ENCODE results near the gene USP16.

USP16 gene

GRCh38 chr21:29025328-29025713 lies 853 bp downstream of the USP16 start:
- H3K9me3 ChIP-seq (ENCODE audit: insufficient read depth, low read length, severe bottlenecking) = no peaks in the 10 kb centered on the region
- H3K4me1 ChIP-seq (ENCODE audit: insufficient read depth, low read length) = peaks cover 33% of the 10 kb centered on the region
- H2AFZ ChIP-seq (ENCODE audit: low read depth, low read length) = peak overlapping the region; percentile 92
- H4K20me1 ChIP-seq (ENCODE audit: insufficient read depth, low read length) = peaks cover 7% of the 10 kb centered on the region; the same call in 1 of the 2 replicates
- H3K4me3 ChIP-seq (ENCODE audit: low read depth in 1 of 2, low read length in 2 of 2) = peak overlapping the region; percentile 69 to 82
- H3K27ac ChIP-seq (ENCODE audit: low read length) = peak overlapping the region; percentile 99
- H3K4me2 ChIP-seq (ENCODE audit: insufficient read depth, low read length) = peak overlapping the region; percentile 86
- H3K79me2 ChIP-seq (ENCODE audit: insufficient read depth, low read length) = peaks cover 50% of the 10 kb centered on the region
- H3K36me3 ChIP-seq (ENCODE audit: insufficient read depth, low read length) = peaks cover 20% of the 10 kb centered on the region; the same call in 1 of the 2 replicates
- H3K27me3 ChIP-seq (ENCODE audit: insufficient read depth, low read length, poor library complexity) = no peaks in the 10 kb centered on the region
- ATAC-seq (ENCODE audit: insufficient read depth, low read depth) (no peak), DNase-seq (no peak)
- TF ChIP-seq EZH2 (IDR thresholded peaks at IDR 0.05; ENCODE audit: borderline replicate concordance, low read depth, low read length, severe bottlenecking) (no peak), CTCF (IDR thresholded peaks at IDR 0.05; ENCODE audit: borderline replicate concordance, extremely low read depth, low read length, poor library complexity, severe bottlenecking) (peak; percentile 4)
- H3K9ac ChIP-seq (ENCODE audit: low read depth, low read length) = peak overlapping the region; percentile 78

- no peak overlapping the region for H3K9ac ChIP-seq (ENCODE audit: low read depth, low read length)
- H3K27ac ChIP-seq (ENCODE audit: low read length) = no peak overlapping the region
- TF ChIP-seq CTCF (IDR thresholded peaks at IDR 0.05; ENCODE audit: borderline replicate concordance, extremely low read depth, low read length, poor library complexity, severe bottlenecking) = no peak
- H3K27me3 ChIP-seq (ENCODE audit: insufficient read depth, low read length, poor library complexity) = no peaks in the 10 kb centered on the region
- peaks cover 19% of the 10 kb centered on the region for H3K4me1 ChIP-seq (ENCODE audit: insufficient read depth, low read length)
- peaks cover 7% of the 10 kb centered on the region; the same call in 1 of the 2 replicates for H4K20me1 ChIP-seq (ENCODE audit: insufficient read depth, low read length)
- peaks cover 77% of the 10 kb centered on the region for H3K79me2 ChIP-seq (ENCODE audit: insufficient read depth, low read length)
- H2AFZ ChIP-seq (ENCODE audit: low read depth, low read length) = no peak overlapping the region
- no peak overlapping the region for H3K4me2 ChIP-seq (ENCODE audit: insufficient read depth, low read length)
- H3K36me3 ChIP-seq (ENCODE audit: insufficient read depth, low read length) = peaks cover 53% of the 10 kb centered on the region
- ATAC-seq (ENCODE audit: insufficient read depth, low read depth) (no peak), DNase-seq (no peak)
- H3K4me3 ChIP-seq (ENCODE audit: low read depth in 1 of 2, low read length in 2 of 2) = no peak overlapping the region
- no peaks in the 10 kb centered on the region for H3K9me3 ChIP-seq (ENCODE audit: insufficient read depth, low read length, severe bottlenecking)
Measured at GRCh38 chr21:29029524-29029923, 5.1 kb downstream of the USP16 start.

GRCh38 chr21:29030909-29031308 lies 6.4 kb downstream of the USP16 start:
- ATAC-seq (ENCODE audit: insufficient read depth, low read depth) = no peak
- H3K79me2 ChIP-seq (ENCODE audit: insufficient read depth, low read length) = peaks cover 65% of the 10 kb centered on the region
- DNase-seq = no peak

More at GRCh38 chr21:29030909-29031308, 6.4 kb downstream of the USP16 start:
- peaks cover 12% of the 10 kb centered on the region for H3K4me1 ChIP-seq (ENCODE audit: insufficient read depth, low read length)
- H3K4me2 ChIP-seq (ENCODE audit: insufficient read depth, low read length) = no peak overlapping the region
- H3K9me3 ChIP-seq (ENCODE audit: insufficient read depth, low read length, severe bottlenecking) = no peaks in the 10 kb centered on the region
- TF ChIP-seq CTCF (IDR thresholded peaks at IDR 0.05; ENCODE audit: borderline replicate concordance, extremely low read depth, low read length, poor library complexity, severe bottlenecking) (no peak), EZH2 (IDR thresholded peaks at IDR 0.05; ENCODE audit: borderline replicate concordance, low read depth, low read length, severe bottlenecking) (no peak)
- H3K4me3 ChIP-seq (ENCODE audit: low read depth in 1 of 2, low read length in 2 of 2) = no peak overlapping the region
- no peak overlapping the region for H3K27ac ChIP-seq (ENCODE audit: low read length)
- no peak overlapping the region for H3K9ac ChIP-seq (ENCODE audit: low read depth, low read length)
- no peaks in the 10 kb centered on the region for H3K27me3 ChIP-seq (ENCODE audit: insufficient read depth, low read length, poor library complexity)
- H4K20me1 ChIP-seq (ENCODE audit: insufficient read depth, low read length) = peaks cover under 1% of the 10 kb centered on the region; the same call in 1 of the 2 replicates
- no peak overlapping the region for H2AFZ ChIP-seq (ENCODE audit: low read depth, low read length)
- H3K36me3 ChIP-seq (ENCODE audit: insufficient read depth, low read length) = peaks cover 66% of the 10 kb centered on the region

Measured in DND-41 (cell line).